ENCODE measurements around the gene FBL. TPM values are rescaled to one million over a fixed set of nuclear protein-coding genes. Genes with fewer than 3 reads are reported as not detected.

The FBL gene
- total RNA-seq, 2 donors from 2014 or later, result 52.7 to 103 TPM

DNA sequence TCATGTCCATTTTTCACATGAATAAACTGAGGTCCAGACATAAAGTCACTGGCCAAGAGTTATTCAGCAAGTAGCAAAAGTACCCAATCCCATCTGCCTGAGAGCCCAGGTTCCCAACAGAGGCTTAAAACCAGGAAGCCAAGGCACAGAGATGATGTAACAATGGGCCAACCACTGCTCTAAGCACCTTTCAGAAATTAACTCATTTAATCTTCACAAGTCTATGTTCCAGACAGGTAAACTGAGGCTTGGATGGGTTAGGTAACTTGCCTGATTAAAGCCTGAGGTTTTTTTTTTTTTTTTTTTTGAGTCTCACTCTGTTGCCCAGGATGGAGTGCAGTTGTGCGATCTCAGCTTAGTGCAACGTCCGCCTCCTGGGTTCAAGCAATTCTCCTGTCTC, 8.2 kb downstream of the FBL start:
- DNase-seq (ENCODE audit: low spot score) (no peak), ATAC-seq (ENCODE audit: insufficient number of reproducible peaks, low FRiP score, low read depth) (no peak)
- H3K27ac ChIP-seq, result no peak overlapping the region
- peaks cover 30% of the 10 kb centered on the region for H3K36me3 ChIP-seq
- peaks cover 8 to 21% of the 10 kb centered on the region in 2 donors for H3K4me1 ChIP-seq (ENCODE audit: control insufficient read depth in 1 of 2, low read depth in 2 of 2)
- TF ChIP-seq, protein P1, sequence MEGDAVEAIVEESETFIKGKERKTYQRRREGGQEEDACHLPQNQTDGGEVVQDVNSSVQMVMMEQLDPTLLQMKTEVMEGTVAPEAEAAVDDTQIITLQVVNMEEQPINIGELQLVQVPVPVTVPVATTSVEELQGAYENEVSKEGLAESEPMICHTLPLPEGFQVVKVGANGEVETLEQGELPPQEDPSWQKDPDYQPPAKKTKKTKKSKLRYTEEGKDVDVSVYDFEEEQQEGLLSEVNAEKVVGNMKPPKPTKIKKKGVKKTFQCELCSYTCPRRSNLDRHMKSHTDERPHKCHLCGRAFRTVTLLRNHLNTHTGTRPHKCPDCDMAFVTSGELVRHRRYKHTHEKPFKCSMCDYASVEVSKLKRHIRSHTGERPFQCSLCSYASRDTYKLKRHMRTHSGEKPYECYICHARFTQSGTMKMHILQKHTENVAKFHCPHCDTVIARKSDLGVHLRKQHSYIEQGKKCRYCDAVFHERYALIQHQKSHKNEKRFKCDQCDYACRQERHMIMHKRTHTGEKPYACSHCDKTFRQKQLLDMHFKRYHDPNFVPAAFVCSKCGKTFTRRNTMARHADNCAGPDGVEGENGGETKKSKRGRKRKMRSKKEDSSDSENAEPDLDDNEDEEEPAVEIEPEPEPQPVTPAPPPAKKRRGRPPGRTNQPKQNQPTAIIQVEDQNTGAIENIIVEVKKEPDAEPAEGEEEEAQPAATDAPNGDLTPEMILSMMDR (IDR thresholded peaks at IDR 0.05), result no peak
- no peaks in the 10 kb centered on the region for H3K9me3 ChIP-seq
- no peak overlapping the region for H3K4me3 ChIP-seq
- H3K27me3 ChIP-seq (replicated peaks; ENCODE audit: insufficient read depth), result no peaks in the 10 kb centered on the region

DNA sequence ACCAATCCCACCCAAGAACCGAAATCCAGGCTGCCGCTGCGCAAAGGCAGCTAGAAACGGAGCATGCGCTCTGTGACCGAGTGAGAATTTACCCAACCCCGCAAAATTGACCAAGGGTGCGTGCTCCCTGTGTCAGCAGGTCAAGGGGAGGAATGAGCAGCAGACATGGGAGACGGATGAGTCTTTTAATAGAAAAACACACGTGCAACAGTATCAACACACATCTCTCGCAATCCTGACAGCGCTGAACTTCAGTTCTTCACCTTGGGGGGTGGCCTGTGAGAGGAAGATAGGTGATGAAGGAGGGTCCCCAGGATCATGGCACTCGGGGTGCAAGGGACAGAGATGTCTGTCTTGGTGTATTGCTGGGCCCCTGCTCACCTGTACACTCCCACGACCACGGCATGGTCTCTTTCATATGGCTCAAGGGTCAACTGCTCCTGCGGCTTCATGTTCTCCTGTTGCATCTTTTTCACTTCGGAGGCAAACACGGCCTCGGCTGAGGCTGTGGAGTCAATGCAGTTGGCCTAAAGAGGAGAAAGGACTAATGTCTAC, 11.8 kb downstream of the FBL start:
- H3K36me3 ChIP-seq, result peaks cover 45% of the 10 kb centered on the region
- peak overlapping the region; percentile 94 for H3K4me3 ChIP-seq

GRCh38 chr19:39833464-39834286, 12.5 kb downstream of the FBL start, which contains the start of gene DYRK1B:
TSS of gene DYRK1B (minus strand) at chr19:39834162. CDS start at chr19:39831867, 2,295 bp downstream.
- DNase-seq (ENCODE audit: low spot score), result peak; percentile 95
- Histone ChIP-seq H3K9me3 (no peaks in the 10 kb centered on the region), H3K36me3 (peaks cover 41% of the 10 kb centered on the region), H3K4me1 (ENCODE audit: control insufficient read depth in 1 of 2, low read depth in 2 of 2) (peaks cover 7 to 15% of the 10 kb centered on the region in 2 donors), H3K27ac (peak within 1 kb of the TSS; percentile 77 to 78), H3K4me3 (peak within 1 kb of the TSS; percentile 94), H3K27me3 (replicated peaks; ENCODE audit: insufficient read depth) (no peaks in the 10 kb centered on the region)
- peak; percentile 93 for ATAC-seq (ENCODE audit: insufficient number of reproducible peaks, low FRiP score, low read depth)
- TF ChIP-seq, protein P1 (IDR thresholded peaks at IDR 0.05), result no peak

More for the DNA sequence above, 11.8 kb downstream of the FBL start:
- H3K27ac ChIP-seq, result peak overlapping the region; percentile 47 to 78
- ATAC-seq (ENCODE audit: insufficient number of reproducible peaks, low FRiP score, low read depth) (no peak), DNase-seq (ENCODE audit: low spot score) (no peak)
- peaks cover 7 to 15% of the 10 kb centered on the region in 2 donors for H3K4me1 ChIP-seq (ENCODE audit: control insufficient read depth in 1 of 2, low read depth in 2 of 2)
- TF ChIP-seq, protein P1 (IDR thresholded peaks at IDR 0.05), result no peak
- H3K27me3 ChIP-seq (replicated peaks; ENCODE audit: insufficient read depth), result no peaks in the 10 kb centered on the region
- H3K9me3 ChIP-seq, result no peaks in the 10 kb centered on the region

DNA sequence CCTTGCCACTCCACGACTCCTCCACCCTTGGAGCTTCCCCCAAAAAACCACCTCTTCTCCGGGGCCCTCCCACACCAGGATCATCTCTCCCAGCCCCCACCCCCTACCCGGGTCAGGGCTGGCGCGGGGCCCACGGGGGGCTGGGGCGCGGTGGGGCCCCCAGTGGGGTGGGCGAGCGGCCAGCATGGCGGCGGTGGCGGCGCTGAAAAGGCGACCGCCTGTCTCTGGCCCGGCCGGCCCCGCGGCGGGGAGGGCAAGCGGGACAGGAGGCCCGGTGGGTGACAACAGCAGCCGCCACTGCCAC, 13.1 kb downstream of the FBL start:
- H3K9me3 ChIP-seq, result no peaks in the 10 kb centered on the region
- peaks cover 38% of the 10 kb centered on the region for H3K36me3 ChIP-seq
- ATAC-seq (ENCODE audit: insufficient number of reproducible peaks, low FRiP score, low read depth), result no peak
- H3K4me1 ChIP-seq (ENCODE audit: control insufficient read depth in 1 of 2, low read depth in 2 of 2), result peaks cover 7 to 15% of the 10 kb centered on the region in 2 donors
- TF ChIP-seq, protein P1 (IDR thresholded peaks at IDR 0.05), result no peak
- H3K4me3 ChIP-seq, result peak overlapping the region; percentile 94
- DNase-seq (ENCODE audit: low spot score), result no peak
- no peaks in the 10 kb centered on the region for H3K27me3 ChIP-seq (replicated peaks; ENCODE audit: insufficient read depth)
- H3K27ac ChIP-seq, result peak overlapping the region; percentile 62 to 78

DNA sequence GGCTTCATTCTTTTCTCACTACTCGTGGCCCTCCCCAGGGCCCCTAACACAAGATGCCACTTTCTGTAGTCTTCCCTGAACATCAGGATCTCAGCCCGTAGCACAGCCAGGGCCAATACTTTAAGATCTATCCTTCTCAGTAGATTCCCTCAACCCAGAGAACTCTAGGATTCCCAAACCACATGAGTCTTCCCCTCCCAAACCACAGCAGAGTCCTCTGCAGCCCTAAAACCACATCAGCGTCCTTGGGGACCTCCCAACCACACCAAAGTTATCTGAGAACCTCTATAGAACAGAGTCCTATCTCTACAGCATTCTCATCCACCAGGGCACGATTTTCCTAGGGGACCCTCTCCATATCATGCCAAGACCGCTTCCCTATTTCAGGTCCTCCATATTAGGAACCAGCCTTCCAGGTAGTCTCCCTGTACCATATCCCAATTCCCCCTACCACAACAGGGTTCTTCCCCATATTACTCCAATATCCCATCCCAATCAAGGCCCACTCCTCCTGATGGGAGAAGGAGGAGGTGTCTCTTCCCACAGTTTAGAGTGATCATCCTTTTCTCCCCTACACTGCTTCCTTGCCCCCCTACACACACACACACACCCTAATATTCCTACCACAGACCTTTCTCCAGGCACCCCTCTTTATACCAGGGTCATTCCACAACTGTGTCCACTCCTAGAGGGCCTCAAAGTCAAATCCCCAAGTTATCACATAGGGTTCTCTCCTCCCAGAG, 13.7 kb downstream of the FBL start:
- Histone ChIP-seq H3K36me3 (peaks cover 38% of the 10 kb centered on the region), H3K4me3 (peak overlapping the region; percentile 94), H3K27ac (peak overlapping the region; percentile 62 to 78), H3K27me3 (replicated peaks; ENCODE audit: insufficient read depth) (no peaks in the 10 kb centered on the region), H3K4me1 (ENCODE audit: control insufficient read depth in 1 of 2, low read depth in 2 of 2) (peaks cover 7 to 15% of the 10 kb centered on the region in 2 donors), H3K9me3 (no peaks in the 10 kb centered on the region)
- no peak for DNase-seq (ENCODE audit: low spot score)
- TF ChIP-seq, protein P1 (IDR thresholded peaks at IDR 0.05), result no peak
- no peak for ATAC-seq (ENCODE audit: insufficient number of reproducible peaks, low FRiP score, low read depth)
